Liver (tissue), 9 donors: Measurements from ENCODE around the gene KAZN. TPM values are rescaled to one million over a fixed set of nuclear protein-coding genes. Genes with fewer than 3 reads are reported as not detected.

Experiments
- DNase-seq: peaks from one replicate; pipeline ENCODE4 v3.0.0-alpha.2; 2017; ENCODE audit warnings: low spot score
- H3K27ac ChIP-seq, 2 donors: one replicate each; pipeline ENCODE4 v1.7.0; 2013; ENCODE audit warnings: inconsistent platforms in 2 of 2, low read length in 2 of 2, control low read depth in 1 of 2, low read depth in 1 of 2, mild to moderate bottlenecking in 1 of 2
- H3K27me3 ChIP-seq, 4 donors: one replicate each; pipeline versions ENCODE4 v1.6.1 to v1.7.0; 2013; ENCODE audit warnings: low read length in 3 of 4, inconsistent platforms in 1 of 4, mild to moderate bottlenecking in 1 of 4, moderate library complexity in 1 of 4; ENCODE audit not compliant: control insufficient read depth in 4 of 4, insufficient read depth in 4 of 4
- H3K36me3 ChIP-seq, 4 donors: one replicate each; pipeline versions ENCODE4 v1.6.1 to v1.7.0; 2013; ENCODE audit warnings: low read length in 3 of 4, mild to moderate bottlenecking in 3 of 4, low read depth in 1 of 4, moderate library complexity in 1 of 4; ENCODE audit not compliant: control insufficient read depth in 4 of 4, insufficient read depth in 3 of 4
- H3K4me1 ChIP-seq, 4 donors: one replicate each; pipeline versions ENCODE4 v1.6.1 to v1.7.0; 2013; ENCODE audit warnings: low read length in 3 of 4, mild to moderate bottlenecking in 3 of 4, moderate library complexity in 1 of 4; ENCODE audit not compliant: control insufficient read depth in 4 of 4, insufficient read depth in 4 of 4
- H3K4me3 ChIP-seq, 3 donors: one replicate each; pipeline versions ENCODE4 v1.6.1 to v1.7.0; 2013; ENCODE audit warnings: low read length in 3 of 3, control low read depth in 1 of 3, low read depth in 1 of 3, mild to moderate bottlenecking in 1 of 3
- H3K9ac ChIP-seq, 2 donors: one replicate each; pipeline ENCODE4 v1.7.0; 2013; ENCODE audit warnings: low read length in 2 of 2, mild to moderate bottlenecking in 2 of 2, moderate library complexity in 2 of 2, control low read depth in 1 of 2, low read depth in 1 of 2
- H3K9me3 ChIP-seq, 4 donors: one replicate each; pipeline versions ENCODE4 v1.6.1 to v1.7.0; 2013; ENCODE audit warnings: low read length in 3 of 4; ENCODE audit not compliant: control insufficient read depth in 4 of 4
- EGR1 ChIP-seq, 2 donors: IDR thresholded peaks; 2 replicates each; pipeline ENCODE4 v1.6.1; 2016 to 2018; ENCODE audit warnings: antibody characterized with exemption in 2 of 2, low read depth in 2 of 2
- FOXA1 ChIP-seq: IDR thresholded peaks from 2 replicates; pipeline ENCODE4 v1.6.1; 2016; ENCODE audit warnings: antibody characterized with exemption
- FOXA2 ChIP-seq: IDR thresholded peaks from 2 replicates; pipeline ENCODE4 v1.6.1; 2016; ENCODE audit warnings: antibody characterized with exemption
- GABPA ChIP-seq, 2 donors: IDR thresholded peaks in 1 of 2; conservative IDR thresholded peaks in 1 of 2; 2 replicates each; pipeline ENCODE4 v1.6.1; 2016; ENCODE audit warnings: antibody characterized with exemption in 2 of 2, mild to moderate bottlenecking in 1 of 2, moderate library complexity in 1 of 2
- HNF4A ChIP-seq, 2 donors: conservative IDR thresholded peaks; 2 replicates each; pipeline ENCODE4 v1.6.1; 2016; ENCODE audit warnings: antibody characterized with exemption in 2 of 2, mild to moderate bottlenecking in 2 of 2
- HNF4G ChIP-seq: IDR thresholded peaks from 2 replicates; pipeline ENCODE4 v1.6.1; 2016; ENCODE audit warnings: antibody characterized with exemption
- JUND ChIP-seq, 2 donors: IDR thresholded peaks; 2 replicates each; pipeline ENCODE4 v1.6.1; 2016; ENCODE audit warnings: antibody characterized with exemption in 2 of 2
- NR2F2 ChIP-seq: IDR thresholded peaks from 2 replicates; pipeline ENCODE4 v1.6.1; 2016; ENCODE audit warnings: antibody characterized with exemption
- RAD21 ChIP-seq, 2 donors: IDR thresholded peaks; 2 replicates each; pipeline ENCODE4 v1.6.1; 2016; ENCODE audit warnings: antibody characterized with exemption in 2 of 2, mild to moderate bottlenecking in 2 of 2
- SP1 ChIP-seq: IDR thresholded peaks from 2 replicates; pipeline ENCODE4 v1.6.1; 2018; ENCODE audit warnings: antibody characterized with exemption, mild to moderate bottlenecking
- TAF1 ChIP-seq: conservative IDR thresholded peaks from 2 replicates; pipeline ENCODE4 v1.6.1; 2016; ENCODE audit warnings: antibody characterized with exemption, mild to moderate bottlenecking
- YY1 ChIP-seq: IDR thresholded peaks from 2 replicates; pipeline ENCODE4 v1.6.1; 2016; ENCODE audit warnings: antibody characterized with exemption, mild to moderate bottlenecking
- WGBS: extraction: QIAGEN DNeasy Blood & Tissue Kit; methylation state at CpG from one replicate; pipeline ENCODE4 v1.1.7; 2013; 5-methylcytosine and 5-hydroxymethylcytosine counted together
- polyA plus RNA-seq, 2 donors: library from polyadenylated mRNA; stranded (reverse) in 1 of 2; unstranded in 1 of 2; fragments of 200-250 nt in 1 of 2; fragments of >200 nt in 1 of 2; fragmentation: Nextera tagmentation in 1 of 2; extraction: Ambion mirVana in 1 of 2; gene quantifications; one replicate each; pipeline versions ENCODE4 v1.2.1 to v1.2.3, GENCODE V29; 2013 to 2015
- total RNA-seq, 2 donors: library from RNA; depleted of rRNA; stranded (reverse); fragments of >200 nt; gene quantifications; one replicate each; pipeline ENCODE4 v1.2.3, GENCODE V29; 2014
- TF ChIP-seq, protein P1 (sequence below): IDR thresholded peaks from 2 replicates; pipeline ENCODE4 v1.6.1; 2016; ENCODE audit warnings: antibody characterized with exemption
- TF ChIP-seq, protein P2 (sequence below): IDR thresholded peaks from 2 replicates; pipeline ENCODE4 v1.6.1; 2016; ENCODE audit warnings: antibody characterized with exemption
- TF ChIP-seq, protein P3 (sequence below): fragments of 150-350 bp; IDR thresholded peaks from 2 replicates; pipeline ENCODE4 v1.5.1; 2017; ENCODE audit warnings: improper control_type of control experiment, low read depth, low read length; ENCODE audit not compliant: missing input control
- TF ChIP-seq, protein P4 (sequence below): IDR thresholded peaks from 2 replicates; pipeline ENCODE4 v1.6.1; 2016; ENCODE audit warnings: antibody characterized with exemption
- TF ChIP-seq, protein P5 (sequence below): IDR thresholded peaks from 2 replicates; pipeline ENCODE4 v1.6.1; 2016; ENCODE audit warnings: antibody characterized with exemption, mild to moderate bottlenecking
- donor health status: healthy.
- donor health status: healthy.
- donor health status: healthy.
- donor health status: healthy.
- donor health status: healthy.

Gene KAZN
- total and polyA plus RNA-seq, 4 donors: 1.9 to 6.9 (median 2.4) TPM

DNA sequence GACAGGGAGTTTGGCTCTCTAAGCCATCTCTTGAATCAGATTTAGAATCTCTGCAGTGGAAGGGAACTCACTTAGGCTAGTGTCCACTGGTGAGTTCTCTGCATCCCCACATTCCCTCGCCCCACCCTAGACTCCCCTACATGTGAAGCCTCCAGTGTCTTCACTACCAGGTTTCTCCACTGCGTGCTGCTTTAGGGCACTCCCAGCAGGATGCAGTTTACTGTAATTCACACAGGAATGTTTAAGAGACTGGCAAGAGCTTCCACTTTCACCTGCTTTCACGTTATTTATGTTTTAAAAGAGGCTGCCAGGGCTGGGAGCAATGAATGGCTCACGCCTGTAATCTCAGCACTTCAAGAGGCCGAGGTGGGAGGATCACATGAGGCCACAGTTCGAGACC, 60.2 kb downstream of the KAZN start:
- Histone ChIP-seq H3K27ac (no peak overlapping the region), H3K9me3 (no peaks in the 10 kb centered on the region), H3K9ac (no peak overlapping the region), H3K4me1 (no peaks in the 10 kb centered on the region), H3K36me3 (no peaks in the 10 kb centered on the region), H3K27me3 (peaks cover 0 to 2% (median 0%) of the 10 kb centered on the region in 4 donors), H3K4me3 (no peak overlapping the region)
- 73% methylated on average over 6 of the region's 6 CpGs for WGBS
- TF ChIP-seq EGR1 (IDR thresholded peaks at IDR 0.05; ENCODE audit: low read depth in 2 of 2): no peak
- TF ChIP-seq, protein P1, sequence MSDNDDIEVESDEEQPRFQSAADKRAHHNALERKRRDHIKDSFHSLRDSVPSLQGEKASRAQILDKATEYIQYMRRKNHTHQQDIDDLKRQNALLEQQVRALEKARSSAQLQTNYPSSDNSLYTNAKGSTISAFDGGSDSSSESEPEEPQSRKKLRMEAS: no peak
- TF ChIP-seq SP1: no peak
- TF ChIP-seq FOXA1: no peak
- no peak for TF ChIP-seq FOXA2
- TF ChIP-seq HNF4G: no peak
- TF ChIP-seq, protein P2, sequence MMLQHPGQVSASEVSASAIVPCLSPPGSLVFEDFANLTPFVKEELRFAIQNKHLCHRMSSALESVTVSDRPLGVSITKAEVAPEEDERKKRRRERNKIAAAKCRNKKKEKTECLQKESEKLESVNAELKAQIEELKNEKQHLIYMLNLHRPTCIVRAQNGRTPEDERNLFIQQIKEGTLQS: no peak
- TF ChIP-seq, protein P3, sequence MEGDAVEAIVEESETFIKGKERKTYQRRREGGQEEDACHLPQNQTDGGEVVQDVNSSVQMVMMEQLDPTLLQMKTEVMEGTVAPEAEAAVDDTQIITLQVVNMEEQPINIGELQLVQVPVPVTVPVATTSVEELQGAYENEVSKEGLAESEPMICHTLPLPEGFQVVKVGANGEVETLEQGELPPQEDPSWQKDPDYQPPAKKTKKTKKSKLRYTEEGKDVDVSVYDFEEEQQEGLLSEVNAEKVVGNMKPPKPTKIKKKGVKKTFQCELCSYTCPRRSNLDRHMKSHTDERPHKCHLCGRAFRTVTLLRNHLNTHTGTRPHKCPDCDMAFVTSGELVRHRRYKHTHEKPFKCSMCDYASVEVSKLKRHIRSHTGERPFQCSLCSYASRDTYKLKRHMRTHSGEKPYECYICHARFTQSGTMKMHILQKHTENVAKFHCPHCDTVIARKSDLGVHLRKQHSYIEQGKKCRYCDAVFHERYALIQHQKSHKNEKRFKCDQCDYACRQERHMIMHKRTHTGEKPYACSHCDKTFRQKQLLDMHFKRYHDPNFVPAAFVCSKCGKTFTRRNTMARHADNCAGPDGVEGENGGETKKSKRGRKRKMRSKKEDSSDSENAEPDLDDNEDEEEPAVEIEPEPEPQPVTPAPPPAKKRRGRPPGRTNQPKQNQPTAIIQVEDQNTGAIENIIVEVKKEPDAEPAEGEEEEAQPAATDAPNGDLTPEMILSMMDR: no peak
- TF ChIP-seq HNF4A (conservative IDR thresholded peaks at IDR 0.05): no peak
- TF ChIP-seq, protein P4, sequence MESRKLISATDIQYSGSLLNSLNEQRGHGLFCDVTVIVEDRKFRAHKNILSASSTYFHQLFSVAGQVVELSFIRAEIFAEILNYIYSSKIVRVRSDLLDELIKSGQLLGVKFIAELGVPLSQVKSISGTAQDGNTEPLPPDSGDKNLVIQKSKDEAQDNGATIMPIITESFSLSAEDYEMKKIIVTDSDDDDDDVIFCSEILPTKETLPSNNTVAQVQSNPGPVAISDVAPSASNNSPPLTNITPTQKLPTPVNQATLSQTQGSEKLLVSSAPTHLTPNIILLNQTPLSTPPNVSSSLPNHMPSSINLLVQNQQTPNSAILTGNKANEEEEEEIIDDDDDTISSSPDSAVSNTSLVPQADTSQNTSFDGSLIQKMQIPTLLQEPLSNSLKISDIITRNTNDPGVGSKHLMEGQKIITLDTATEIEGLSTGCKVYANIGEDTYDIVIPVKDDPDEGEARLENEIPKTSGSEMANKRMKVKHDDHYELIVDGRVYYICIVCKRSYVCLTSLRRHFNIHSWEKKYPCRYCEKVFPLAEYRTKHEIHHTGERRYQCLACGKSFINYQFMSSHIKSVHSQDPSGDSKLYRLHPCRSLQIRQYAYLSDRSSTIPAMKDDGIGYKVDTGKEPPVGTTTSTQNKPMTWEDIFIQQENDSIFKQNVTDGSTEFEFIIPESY: no peak
- no peak for TF ChIP-seq JUND (IDR thresholded peaks at IDR 0.05)
- TF ChIP-seq RAD21 (IDR thresholded peaks at IDR 0.05): no peak
- no peak for TF ChIP-seq GABPA (IDR thresholded peaks at IDR 0.05 in 1 of 2, conservative IDR thresholded peaks at IDR 0.05 in 1 of 2)
- no peak for TF ChIP-seq NR2F2
- TF ChIP-seq YY1: no peak
- TF ChIP-seq, protein P5, sequence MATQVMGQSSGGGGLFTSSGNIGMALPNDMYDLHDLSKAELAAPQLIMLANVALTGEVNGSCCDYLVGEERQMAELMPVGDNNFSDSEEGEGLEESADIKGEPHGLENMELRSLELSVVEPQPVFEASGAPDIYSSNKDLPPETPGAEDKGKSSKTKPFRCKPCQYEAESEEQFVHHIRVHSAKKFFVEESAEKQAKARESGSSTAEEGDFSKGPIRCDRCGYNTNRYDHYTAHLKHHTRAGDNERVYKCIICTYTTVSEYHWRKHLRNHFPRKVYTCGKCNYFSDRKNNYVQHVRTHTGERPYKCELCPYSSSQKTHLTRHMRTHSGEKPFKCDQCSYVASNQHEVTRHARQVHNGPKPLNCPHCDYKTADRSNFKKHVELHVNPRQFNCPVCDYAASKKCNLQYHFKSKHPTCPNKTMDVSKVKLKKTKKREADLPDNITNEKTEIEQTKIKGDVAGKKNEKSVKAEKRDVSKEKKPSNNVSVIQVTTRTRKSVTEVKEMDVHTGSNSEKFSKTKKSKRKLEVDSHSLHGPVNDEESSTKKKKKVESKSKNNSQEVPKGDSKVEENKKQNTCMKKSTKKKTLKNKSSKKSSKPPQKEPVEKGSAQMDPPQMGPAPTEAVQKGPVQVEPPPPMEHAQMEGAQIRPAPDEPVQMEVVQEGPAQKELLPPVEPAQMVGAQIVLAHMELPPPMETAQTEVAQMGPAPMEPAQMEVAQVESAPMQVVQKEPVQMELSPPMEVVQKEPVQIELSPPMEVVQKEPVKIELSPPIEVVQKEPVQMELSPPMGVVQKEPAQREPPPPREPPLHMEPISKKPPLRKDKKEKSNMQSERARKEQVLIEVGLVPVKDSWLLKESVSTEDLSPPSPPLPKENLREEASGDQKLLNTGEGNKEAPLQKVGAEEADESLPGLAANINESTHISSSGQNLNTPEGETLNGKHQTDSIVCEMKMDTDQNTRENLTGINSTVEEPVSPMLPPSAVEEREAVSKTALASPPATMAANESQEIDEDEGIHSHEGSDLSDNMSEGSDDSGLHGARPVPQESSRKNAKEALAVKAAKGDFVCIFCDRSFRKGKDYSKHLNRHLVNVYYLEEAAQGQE: no peak
- DNase-seq: no peak

DNA sequence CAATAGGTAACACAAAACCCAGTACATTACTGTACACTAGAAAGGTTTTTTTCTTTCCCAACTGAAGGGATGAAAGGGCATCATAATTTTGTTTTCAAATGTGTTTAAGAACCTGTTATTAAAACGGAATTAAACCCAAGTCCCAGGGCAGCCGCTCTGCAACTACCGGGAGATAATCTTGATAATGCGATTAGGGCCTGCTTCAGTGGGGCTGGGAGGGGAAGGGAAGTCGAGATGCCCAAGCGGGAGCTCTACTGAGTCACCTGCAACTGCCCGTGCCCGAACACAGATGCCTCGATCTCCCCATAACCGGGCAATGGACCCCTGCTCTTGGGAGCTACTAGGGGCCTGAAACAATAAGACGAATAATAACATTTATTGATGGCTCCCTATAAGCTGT, 61.4 kb downstream of the KAZN start:
- Histone ChIP-seq H3K9ac (no peak overlapping the region), H3K9me3 (no peaks in the 10 kb centered on the region), H3K27ac (no peak overlapping the region), H3K4me1 (no peaks in the 10 kb centered on the region), H3K36me3 (no peaks in the 10 kb centered on the region), H3K4me3 (no peak overlapping the region), H3K27me3 (peaks cover 0 to 2% (median 0%) of the 10 kb centered on the region in 4 donors)
- DNase-seq: no peak
- TF ChIP-seq RAD21 (IDR thresholded peaks at IDR 0.05) (no peak), EGR1 (IDR thresholded peaks at IDR 0.05; ENCODE audit: low read depth in 2 of 2) (no peak), NR2F2 (no peak), FOXA1 (no peak), HNF4A (conservative IDR thresholded peaks at IDR 0.05) (no peak), JUND (IDR thresholded peaks at IDR 0.05) (no peak), TAF1 (no peak), SP1 (no peak)
- TF ChIP-seq, protein P1: no peak
- TF ChIP-seq, protein P4: no peak
- TF ChIP-seq, protein P2: no peak
- 76% methylated on average over 11 of the region's 11 CpGs for WGBS
